Measurements from ENCODE around the gene MUC7. TPM values are rescaled to one million over a fixed set of nuclear protein-coding genes. Genes with fewer than 3 reads are reported as not detected.

The MUC7 gene
- total RNA-seq, 4 donors from 2014 or later = not detected

DNA sequence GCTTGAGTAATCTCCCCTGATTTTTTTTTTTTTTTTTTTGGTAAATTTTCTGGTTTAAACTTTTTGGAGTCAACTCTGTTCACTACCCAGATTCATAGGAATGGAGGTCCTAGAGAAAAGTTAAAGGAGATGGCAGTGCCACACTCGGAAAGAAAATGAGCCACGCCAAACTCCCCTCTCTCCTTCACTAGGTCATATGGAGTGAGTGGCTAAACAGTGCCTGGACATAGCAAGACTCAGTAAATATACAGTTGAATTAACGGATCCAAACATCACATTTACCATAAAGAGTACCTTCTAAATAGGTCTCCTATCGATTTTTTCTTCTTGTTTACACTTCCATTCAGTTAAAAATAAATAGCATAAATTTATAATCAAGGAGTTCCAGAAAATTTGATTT is 32.7 kb downstream of the MUC7 start:
- in situ Hi-C loops (cut with MboI; ENCODE audit: low pct_ligation_motif_present in 1 of 4, low pct_unique_long_range_greater_than_20kb in 1 of 4, low sequenced_read_pairs in 3 of 4) = loop anchor here in 3 of 4 donors (25.0 kb wide), 2 partner anchors 592 to 817 kb away; no protein-coding TSS in a partner anchor
- no peak overlapping the region for H3K27ac ChIP-seq
- no peak for TF ChIP-seq EP300 (IDR thresholded peaks at IDR 0.05; ENCODE audit: low read depth)
- H3K4me3 ChIP-seq = no peak overlapping the region
- no peaks in the 10 kb centered on the region for H3K9me3 ChIP-seq
- H3K4me1 ChIP-seq = peaks cover 0 to 4% (median 0%) of the 10 kb centered on the region in 4 donors
- no peaks in the 10 kb centered on the region for H3K36me3 ChIP-seq
- H3K27me3 ChIP-seq = peaks cover 8% of the 10 kb centered on the region
- 36 to 45% methylated on average over 4 of the region's 4 CpGs for WGBS, 2 donors (ENCODE audit: low coverage in 1 of 2)
- DNase-seq = no peak
- intact Hi-C loops (cut with DNase I; ENCODE audit: low total_unique reads) = no loop called here

DNA sequence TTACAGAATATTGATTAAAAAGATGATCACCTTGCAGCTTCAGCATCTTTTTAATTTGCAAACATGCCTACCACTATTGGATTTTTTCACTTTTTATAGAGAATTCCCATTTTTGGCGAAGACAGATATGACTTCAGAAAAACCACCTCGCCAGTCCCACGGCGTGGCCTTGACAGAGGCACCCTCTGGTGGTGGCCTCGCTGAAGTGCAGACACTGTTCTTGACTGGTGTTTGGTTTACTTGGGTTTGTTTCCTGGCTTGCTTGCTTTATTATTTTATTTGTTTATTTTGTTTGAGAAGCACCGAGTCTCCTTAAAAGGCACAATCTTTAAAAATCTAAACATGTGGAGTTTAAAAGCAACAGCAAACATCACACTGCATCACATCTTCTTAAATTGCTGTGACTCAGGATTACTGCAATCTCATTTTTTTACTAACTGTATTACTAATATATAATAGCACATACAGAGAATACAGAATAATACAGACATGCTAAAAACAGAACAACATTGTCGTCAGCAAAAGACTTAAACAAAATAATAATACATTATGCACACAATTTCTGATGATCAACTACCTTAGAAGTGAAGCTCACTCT is 33.3 kb downstream of the MUC7 start:
- Histone ChIP-seq H3K27me3 (peaks cover 8% of the 10 kb centered on the region), H3K9me3 (no peaks in the 10 kb centered on the region), H3K4me3 (no peak overlapping the region), H3K36me3 (no peaks in the 10 kb centered on the region), H3K4me1 (peaks cover 0 to 4% (median 0%) of the 10 kb centered on the region in 4 donors), H3K27ac (no peak overlapping the region)
- no peak for TF ChIP-seq POLR2A (IDR thresholded peaks at IDR 0.05)
- TF ChIP-seq EP300 (IDR thresholded peaks at IDR 0.05; ENCODE audit: low read depth) = no peak
- TF ChIP-seq, protein P1, sequence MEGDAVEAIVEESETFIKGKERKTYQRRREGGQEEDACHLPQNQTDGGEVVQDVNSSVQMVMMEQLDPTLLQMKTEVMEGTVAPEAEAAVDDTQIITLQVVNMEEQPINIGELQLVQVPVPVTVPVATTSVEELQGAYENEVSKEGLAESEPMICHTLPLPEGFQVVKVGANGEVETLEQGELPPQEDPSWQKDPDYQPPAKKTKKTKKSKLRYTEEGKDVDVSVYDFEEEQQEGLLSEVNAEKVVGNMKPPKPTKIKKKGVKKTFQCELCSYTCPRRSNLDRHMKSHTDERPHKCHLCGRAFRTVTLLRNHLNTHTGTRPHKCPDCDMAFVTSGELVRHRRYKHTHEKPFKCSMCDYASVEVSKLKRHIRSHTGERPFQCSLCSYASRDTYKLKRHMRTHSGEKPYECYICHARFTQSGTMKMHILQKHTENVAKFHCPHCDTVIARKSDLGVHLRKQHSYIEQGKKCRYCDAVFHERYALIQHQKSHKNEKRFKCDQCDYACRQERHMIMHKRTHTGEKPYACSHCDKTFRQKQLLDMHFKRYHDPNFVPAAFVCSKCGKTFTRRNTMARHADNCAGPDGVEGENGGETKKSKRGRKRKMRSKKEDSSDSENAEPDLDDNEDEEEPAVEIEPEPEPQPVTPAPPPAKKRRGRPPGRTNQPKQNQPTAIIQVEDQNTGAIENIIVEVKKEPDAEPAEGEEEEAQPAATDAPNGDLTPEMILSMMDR (IDR thresholded peaks at IDR 0.05) = peak; percentile 70 to 87 (median 76)
- TF ChIP-seq POLR2AphosphoS5 (IDR thresholded peaks at IDR 0.05) = no peak
- in situ Hi-C loops (cut with MboI; ENCODE audit: low pct_ligation_motif_present in 1 of 4, low pct_unique_long_range_greater_than_20kb in 1 of 4, low sequenced_read_pairs in 3 of 4) = loop anchor here in 3 of 4 donors (25.0 kb wide), 2 partner anchors 593 to 818 kb away; no protein-coding TSS in a partner anchor
- intact Hi-C loops (cut with DNase I; ENCODE audit: low total_unique reads) = no loop called here
- WGBS, 2 donors (ENCODE audit: low coverage in 1 of 2) = 4 to 7% methylated on average over 7 of the region's 7 CpGs
- DNase-seq = peak; percentile 55

DNA sequence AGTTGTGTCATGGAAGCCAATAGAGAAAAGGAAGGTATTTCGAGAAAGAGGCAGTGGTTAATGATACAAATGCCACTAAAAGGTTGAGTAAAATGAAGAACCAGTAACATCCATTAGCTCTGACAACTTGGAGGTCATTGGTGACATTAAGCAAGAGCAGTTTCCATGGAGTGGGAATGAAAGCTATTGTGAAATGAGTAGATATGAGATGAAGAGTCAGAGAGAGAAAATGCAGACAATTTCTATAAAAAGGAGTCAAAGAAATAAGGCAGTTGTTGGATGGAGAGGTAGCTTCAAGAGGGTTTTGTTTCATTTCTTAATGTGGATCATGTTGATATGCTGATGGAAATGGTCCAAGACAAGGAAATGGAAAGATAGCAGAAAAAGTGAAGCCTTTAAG is 36.8 kb downstream of the MUC7 start:
- DNase-seq = no peak
- H3K4me3 ChIP-seq = no peak overlapping the region
- intact Hi-C loops (cut with DNase I; ENCODE audit: low total_unique reads) = no loop called here
- no peak overlapping the region for H3K27ac ChIP-seq
- WGBS, 2 donors (ENCODE audit: low coverage in 1 of 2) = 46 to 81% methylated on average over 1 of the region's 1 CpG
- H3K9me3 ChIP-seq = no peaks in the 10 kb centered on the region
- H3K27me3 ChIP-seq = peaks cover 8% of the 10 kb centered on the region
- in situ Hi-C loops (cut with MboI; ENCODE audit: low pct_ligation_motif_present in 1 of 4, low pct_unique_long_range_greater_than_20kb in 1 of 4, low sequenced_read_pairs in 3 of 4) = loop anchor here in 3 of 4 donors (25.0 kb wide), 2 partner anchors 596 to 822 kb away; no protein-coding TSS in a partner anchor
- no peaks in the 10 kb centered on the region for H3K36me3 ChIP-seq
- TF ChIP-seq POLR2AphosphoS5 (IDR thresholded peaks at IDR 0.05) = no peak
- no peak for TF ChIP-seq POLR2A (IDR thresholded peaks at IDR 0.05)
- TF ChIP-seq EP300 (IDR thresholded peaks at IDR 0.05; ENCODE audit: low read depth) = no peak
- TF ChIP-seq, protein P1 (IDR thresholded peaks at IDR 0.05) = no peak
- H3K4me1 ChIP-seq = peaks cover 0 to 4% (median 0%) of the 10 kb centered on the region in 4 donors

DNA sequence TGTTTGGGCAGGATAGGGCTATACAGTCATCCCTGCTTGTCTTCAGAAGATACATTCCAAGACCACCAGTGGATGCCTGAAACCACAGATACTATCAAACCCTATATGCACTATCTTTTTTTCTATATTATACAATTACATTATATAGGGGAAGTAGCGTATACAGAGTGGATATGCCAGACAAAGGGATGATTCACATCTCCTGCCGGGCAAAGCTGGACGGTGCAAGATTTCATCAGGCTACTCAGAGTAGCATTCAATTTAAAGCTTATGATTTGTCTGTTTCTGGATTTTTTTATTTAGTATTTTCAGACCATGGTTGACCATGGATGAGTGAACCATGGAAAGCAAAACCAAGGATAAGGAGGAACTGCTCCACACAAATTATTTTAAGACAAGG is 39.4 kb downstream of the MUC7 start:
- H3K36me3 ChIP-seq = no peaks in the 10 kb centered on the region
- H3K27ac ChIP-seq = no peak overlapping the region
- TF ChIP-seq EP300 (IDR thresholded peaks at IDR 0.05; ENCODE audit: low read depth) (no peak), POLR2A (IDR thresholded peaks at IDR 0.05) (no peak), POLR2AphosphoS5 (IDR thresholded peaks at IDR 0.05) (no peak)
- TF ChIP-seq, protein P1 (IDR thresholded peaks at IDR 0.05) = no peak
- H3K9me3 ChIP-seq = no peaks in the 10 kb centered on the region
- no peak for DNase-seq
- no peak overlapping the region for H3K4me3 ChIP-seq
- intact Hi-C loops (cut with DNase I; ENCODE audit: low total_unique reads) = no loop called here
- H3K4me1 ChIP-seq = no peaks in the 10 kb centered on the region
- in situ Hi-C loops (cut with MboI; ENCODE audit: low pct_ligation_motif_present in 1 of 4, low pct_unique_long_range_greater_than_20kb in 1 of 4, low sequenced_read_pairs in 3 of 4) = loop anchor here in 3 of 4 donors (25.0 kb wide), 2 partner anchors 599 to 824 kb away; no protein-coding TSS in a partner anchor
- WGBS, 2 donors (ENCODE audit: low coverage in 1 of 2) = 90% methylated on average over 3 of the region's 3 CpGs
- peaks cover 7% of the 10 kb centered on the region for H3K27me3 ChIP-seq
